PC-3 (cell line): ENCODE measurements around the gene PLOD2. TPM values are rescaled to one million over a fixed set of nuclear protein-coding genes. Genes with fewer than 3 reads are reported as not detected.
A peak's percentile ranks its signal among the peaks of the same experiment; 100 is the strongest.

ENCODE experiments used
- ATAC-seq: fragments of 200-7000 bp; cut with Tn5 transposase; 2 replicates; pipeline ENCODE4 v1.9.1; 2020; ENCODE audit warnings: mild to moderate bottlenecking, moderate library complexity
- BruUV-seq: library from RNA; stranded (reverse); fragments of 400-500 nt; replicated peaks from 2 replicates; lab custom pipeline; 2021; lab: Mats Ljungman, UMichigan
- CTCF ChIA-PET: fragments of 300-600 bp; sonication (Branson Sonifier 250); formaldehyde crosslinking; loops from one replicate; lab custom pipeline; 2022; ENCODE audit warnings: antibody characterized with exemption; lab: Charles Lee
- POLR2A ChIA-PET: fragments of 300-600 bp; sonication (Branson Sonifier 250); formaldehyde crosslinking; loops from one replicate; lab custom pipeline; 2022; ENCODE audit warnings: antibody characterized with exemption; ENCODE audit not compliant: unreplicated experiment; lab: Charles Lee
- DNase-seq: peaks from one replicate; pipeline ENCODE4 v3.0.0-alpha.2; 2015
- H2AFZ ChIP-seq: fragments of 300-600 bp; sonication (generic); 2 replicates; pipeline ENCODE4 v1.6.0; 2016; ENCODE audit warnings: antibody characterized with exemption, low read length
- H3F3A ChIP-seq: fragments of 300-600 bp; sonication (generic); one replicate; pipeline ENCODE4 v1.6.0; 2017; ENCODE audit warnings: antibody characterized with exemption, low read length, control low read depth, mild to moderate bottlenecking; ENCODE audit not compliant: unreplicated experiment
- H3K27ac ChIP-seq: fragments of 300-600 bp; sonication (generic); 2 replicates; pipeline ENCODE4 v1.5.1; 2016; ENCODE audit warnings: mild to moderate bottlenecking, low read length
- H3K27me3 ChIP-seq: fragments of 300-600 bp; sonication (generic); 2 replicates; pipeline ENCODE4 v1.6.1; 2016; ENCODE audit warnings: low read length, mixed read lengths
- H3K36me3 ChIP-seq: fragments of 300-600 bp; sonication (generic); 2 replicates; pipeline ENCODE4 v1.6.1; 2016; ENCODE audit warnings: low read depth, mixed run types, low read length, mixed read lengths
- H3K4me1 ChIP-seq: fragments of 300-600 bp; sonication (generic); 2 replicates; pipeline ENCODE4 v1.5.1; 2016; ENCODE audit warnings: low read length; ENCODE audit not compliant: insufficient read depth
- H3K4me2 ChIP-seq: fragments of 300-600 bp; sonication (generic); 2 replicates; pipeline ENCODE4 v1.6.0; 2016; ENCODE audit warnings: low read length
- H3K4me3 ChIP-seq: fragments of 300-600 bp; sonication (generic); 2 replicates; pipeline ENCODE4 v1.5.1; 2016; ENCODE audit warnings: mild to moderate bottlenecking, low read length, mixed read lengths
- H3K79me2 ChIP-seq: fragments of 300-600 bp; sonication (generic); 2 replicates; pipeline ENCODE4 v1.6.1; 2017; ENCODE audit warnings: low read length, mixed read lengths
- H3K9ac ChIP-seq: fragments of 300-600 bp; sonication (generic); 2 replicates; pipeline ENCODE4 v1.6.0; 2016; ENCODE audit warnings: mild to moderate bottlenecking, low read length
- H3K9me2 ChIP-seq: fragments of 300-600 bp; sonication (generic); replicated peaks from 2 replicates; pipeline ENCODE4 v1.6.1; 2016; ENCODE audit warnings: mixed run types, low read length, mixed read lengths
- H3K9me3 ChIP-seq: fragments of 300-600 bp; sonication (generic); 2 replicates; pipeline ENCODE4 v1.6.1; 2016; ENCODE audit warnings: low read length, mixed read lengths
- H4K20me1 ChIP-seq: fragments of 300-600 bp; sonication (generic); 2 replicates; pipeline ENCODE4 v1.6.1; 2016; ENCODE audit warnings: low read length, mixed read lengths
- EZH2 ChIP-seq: fragments of 300-600 bp; sonication (generic); IDR thresholded peaks from one replicate; pipeline ENCODE4 v1.6.1; 2017; ENCODE audit warnings: antibody characterized with exemption, mild to moderate bottlenecking, low read length; ENCODE audit not compliant: unreplicated experiment
- EZH2phosphoT487 ChIP-seq: fragments of 300-600 bp; sonication (generic); IDR thresholded peaks from 2 replicates; pipeline ENCODE4 v1.6.1; 2018; ENCODE audit warnings: mild to moderate bottlenecking, antibody characterized with exemption, low read length, borderline replicate concordance
- intact Hi-C: fragments of 100-400 bp; cut with micrococcal nuclease; formaldehyde crosslinking; loops from 2 replicates; pipeline ENCODE4 v1.9.0; 2023
- total RNA-seq: library from RNA; depleted of rRNA; stranded (reverse); fragments of >200 nt; gene quantifications from 2 replicates; pipeline ENCODE4 v1.2.3, GENCODE V29; 2014
- TF ChIP-seq, protein P1 (sequence below): fragments of 300-600 bp; sonication (generic); conservative IDR thresholded peaks from 2 replicates; pipeline ENCODE4 v1.5.1; 2017; ENCODE audit warnings: antibody characterized with exemption, low read depth, mild to moderate bottlenecking, low read length

The PLOD2 gene
- total RNA-seq, 1 experiment from 2014 or later, result 76.1 TPM

DNA sequence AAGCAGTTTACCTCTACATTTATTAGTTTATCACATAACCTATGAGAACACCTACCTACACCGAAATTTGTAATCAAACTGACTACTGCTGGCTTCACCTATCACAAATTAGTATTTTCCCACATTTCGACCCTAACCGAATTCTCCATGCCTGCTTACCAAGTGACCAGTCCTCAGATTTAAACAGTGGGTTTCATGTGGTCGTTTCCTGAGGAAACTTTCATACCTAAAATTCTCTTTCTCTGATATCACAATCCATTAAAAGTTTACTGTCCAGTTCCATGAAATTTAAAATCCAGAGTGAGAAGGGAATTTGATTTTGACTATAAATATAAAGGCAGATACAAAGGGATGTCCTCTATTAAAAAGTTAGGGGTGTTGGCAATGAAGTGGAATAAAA lies 1.9 kb downstream of the PLOD2 start:
- no peaks in the 10 kb centered on the region for H3K27me3 ChIP-seq
- H3K9ac ChIP-seq, result peak overlapping the region; percentile 86
- H3K4me2 ChIP-seq, result peak overlapping the region; percentile 97
- no peaks in the 10 kb centered on the region for H3F3A ChIP-seq
- no peaks in the 10 kb centered on the region for H3K9me2 ChIP-seq
- H4K20me1 ChIP-seq, result peaks cover 55% of the 10 kb centered on the region
- peaks cover 55% of the 10 kb centered on the region for H3K4me1 ChIP-seq
- no TSS peak for BruUV-seq
- DNase-seq (no peak), ATAC-seq (no peak)
- H2AFZ ChIP-seq, result no peak overlapping the region
- CTCF ChIA-PET, result interaction anchor here (0.7 kb wide), 1 partner anchor 94 kb away, joined by 3 read pairs; no protein-coding TSS in a partner anchor
- no peaks in the 10 kb centered on the region for H3K9me3 ChIP-seq
- peaks cover 91% of the 10 kb centered on the region for H3K79me2 ChIP-seq
- POLR2A ChIA-PET, result no interaction called here
- H3K4me3 ChIP-seq, result peak overlapping the region; percentile 79
- no peak overlapping the region for H3K27ac ChIP-seq
- H3K36me3 ChIP-seq, result peaks cover 4% of the 10 kb centered on the region; the same call in 1 of the 2 replicates
- TF ChIP-seq, protein P1, sequence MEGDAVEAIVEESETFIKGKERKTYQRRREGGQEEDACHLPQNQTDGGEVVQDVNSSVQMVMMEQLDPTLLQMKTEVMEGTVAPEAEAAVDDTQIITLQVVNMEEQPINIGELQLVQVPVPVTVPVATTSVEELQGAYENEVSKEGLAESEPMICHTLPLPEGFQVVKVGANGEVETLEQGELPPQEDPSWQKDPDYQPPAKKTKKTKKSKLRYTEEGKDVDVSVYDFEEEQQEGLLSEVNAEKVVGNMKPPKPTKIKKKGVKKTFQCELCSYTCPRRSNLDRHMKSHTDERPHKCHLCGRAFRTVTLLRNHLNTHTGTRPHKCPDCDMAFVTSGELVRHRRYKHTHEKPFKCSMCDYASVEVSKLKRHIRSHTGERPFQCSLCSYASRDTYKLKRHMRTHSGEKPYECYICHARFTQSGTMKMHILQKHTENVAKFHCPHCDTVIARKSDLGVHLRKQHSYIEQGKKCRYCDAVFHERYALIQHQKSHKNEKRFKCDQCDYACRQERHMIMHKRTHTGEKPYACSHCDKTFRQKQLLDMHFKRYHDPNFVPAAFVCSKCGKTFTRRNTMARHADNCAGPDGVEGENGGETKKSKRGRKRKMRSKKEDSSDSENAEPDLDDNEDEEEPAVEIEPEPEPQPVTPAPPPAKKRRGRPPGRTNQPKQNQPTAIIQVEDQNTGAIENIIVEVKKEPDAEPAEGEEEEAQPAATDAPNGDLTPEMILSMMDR, result no peak
- TF ChIP-seq EZH2, result no peak
- TF ChIP-seq EZH2phosphoT487, result no peak
- intact Hi-C loops, result no loop called here

DNA sequence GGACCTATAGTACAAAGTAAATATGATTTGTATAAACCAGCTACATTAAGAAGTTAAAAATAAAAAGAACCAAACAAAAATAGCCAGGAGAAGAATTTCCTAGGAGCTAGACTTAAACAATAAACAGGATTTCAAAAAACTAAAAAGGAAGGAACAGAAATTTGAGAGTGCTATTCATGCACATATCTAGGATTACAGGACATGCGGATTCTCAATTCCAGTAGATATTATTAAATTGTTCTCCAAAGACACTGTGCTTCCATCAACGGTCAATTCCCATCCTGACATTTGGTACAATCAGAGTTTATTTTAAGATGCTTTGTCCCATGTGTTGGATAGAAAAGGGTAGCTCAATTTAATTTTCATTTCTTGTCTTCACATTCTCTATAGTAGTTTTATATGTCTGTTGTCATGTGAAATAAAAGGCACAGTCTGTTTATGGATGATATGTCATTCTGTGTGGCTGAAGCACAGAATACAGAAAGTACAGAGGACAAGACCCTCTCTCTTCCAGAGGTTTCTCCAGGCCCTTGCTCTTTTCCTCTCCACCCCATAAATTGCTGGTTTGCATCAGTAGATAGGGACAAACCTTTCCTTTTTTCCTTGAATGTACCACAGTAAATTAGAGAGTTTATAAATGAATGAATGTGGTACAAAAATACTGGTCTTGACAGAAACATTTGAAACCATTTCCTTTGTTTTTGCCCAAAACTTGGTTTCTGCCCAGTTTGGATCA lies 3.5 kb downstream of the PLOD2 start:
- DNase-seq, result no peak
- ChIA-PET CTCF (no interaction called here), POLR2A (no interaction called here)
- Histone ChIP-seq H3K4me1 (peaks cover 40% of the 10 kb centered on the region), H3K9me3 (no peaks in the 10 kb centered on the region), H3K9me2 (no peaks in the 10 kb centered on the region), H3K27me3 (no peaks in the 10 kb centered on the region), H2AFZ (no peak overlapping the region), H3K4me3 (peak overlapping the region; percentile 79), H3K27ac (no peak overlapping the region), H4K20me1 (peaks cover 62% of the 10 kb centered on the region), H3K36me3 (peaks cover 10% of the 10 kb centered on the region; the same call in 1 of the 2 replicates), H3K79me2 (peaks cover 100% of the 10 kb centered on the region), H3F3A (no peaks in the 10 kb centered on the region), H3K9ac (peak overlapping the region; percentile 86; the same call in 1 of the 2 replicates), H3K4me2 (peak overlapping the region; percentile 97)
- intact Hi-C loops, result loop anchor here (1.0 kb wide), 1 partner anchor 8 kb away; no protein-coding TSS in a partner anchor
- BruUV-seq, result no TSS peak
- TF ChIP-seq EZH2 (no peak), EZH2phosphoT487 (no peak)
- TF ChIP-seq, protein P1, result no peak
- no peak for ATAC-seq
